GM12878 (cell line): Measurements from ENCODE around the gene FYB1. TPM values are rescaled to one million over a fixed set of nuclear protein-coding genes. Genes with fewer than 3 reads are reported as not detected.

Source experiments
- ATAC-seq: fragments of 200-7000 bp; cut with Tn5 transposase; 3 replicates; pipeline ENCODE4 v1.9.1; 2020; ENCODE audit warnings: mild to moderate bottlenecking, moderate library complexity
- BruUV-seq: library from RNA; stranded (reverse); fragments of 400-500 nt; replicated peaks from 2 replicates; lab custom pipeline; 2021; lab: Mats Ljungman, UMichigan
- CTCF ChIA-PET: fragments of 300-600 bp; sonication (Branson Sonifier 250); formaldehyde crosslinking; extraction: SDS; loops from one replicate; lab custom pipeline; 2021; ENCODE audit warnings: inconsistent platforms; lab: Yijun Ruan, JAX
- POLR2A ChIA-PET: fragments of 350-600 bp; formaldehyde crosslinking; extraction: SDS; loops from one replicate; lab custom pipeline; 2021; ENCODE audit warnings: inconsistent platforms; lab: Charles Lee
- RAD21 ChIA-PET: fragments of 300-600 bp; sonication (Branson Sonifier 250); formaldehyde crosslinking; loops from one replicate; lab custom pipeline; 2023; ENCODE audit warnings: antibody characterized with exemption; ENCODE audit not compliant: unreplicated experiment; lab: Charles Lee
- SMC1A ChIA-PET: fragments of 300-600 bp; sonication (Branson Sonifier 250); formaldehyde crosslinking; loops from one replicate; lab custom pipeline; 2023; ENCODE audit not compliant: unreplicated experiment, uncharacterized antibody; lab: Charles Lee
- DNase-seq: peaks from one replicate; pipeline ENCODE4 v3.0.0-alpha.2; 2011; ENCODE audit warnings: low read depth, low spot score
- FAIRE-seq: peaks from 3 replicates; lab custom pipeline; 2011; peaks lifted over from hg19 to GRCh38; lab: Jason Lieb, UNC
- H2AFZ ChIP-seq: 2 replicates; pipeline ENCODE4 v1.6.0; 2011; ENCODE audit warnings: low read depth, low read length, control low read depth; ENCODE audit not compliant: control insufficient read depth
- H3K27ac ChIP-seq: 2 replicates; pipeline ENCODE4 v1.5.1; 2011; ENCODE audit warnings: control low read depth; ENCODE audit not compliant: control insufficient read depth, insufficient read depth
- H3K27me3 ChIP-seq, 2 experiments: replicated peaks in 1 of 2; 2 replicates each; pipeline versions ENCODE4 v1.6.0 to v1.6.1; 2011; ENCODE audit warnings: low read length in 1 of 2; ENCODE audit not compliant: control insufficient read depth in 2 of 2, insufficient read depth in 2 of 2
- H3K36me3 ChIP-seq, 2 experiments: 2 replicates each; pipeline ENCODE4 v1.5.1; 2011; ENCODE audit warnings: low read length in 1 of 2; ENCODE audit not compliant: control insufficient read depth in 2 of 2, insufficient read depth in 2 of 2
- H3K4me1 ChIP-seq: 2 replicates; pipeline ENCODE4 v1.6.1; 2011; ENCODE audit warnings: mild to moderate bottlenecking, low read length, moderate library complexity, mixed read lengths; ENCODE audit not compliant: control insufficient read depth, insufficient read depth
- H3K4me2 ChIP-seq: 2 replicates; pipeline ENCODE4 v1.6.0; 2011; ENCODE audit warnings: control low read depth; ENCODE audit not compliant: control insufficient read depth, insufficient read depth
- H3K4me3 ChIP-seq: fragments of 200-600 bp; sonication (generic); 2 replicates; pipeline ENCODE4 v1.5.1; 2016
- H3K79me2 ChIP-seq: 2 replicates; pipeline ENCODE4 v1.6.0; 2011; ENCODE audit warnings: low read length; ENCODE audit not compliant: control insufficient read depth, insufficient read depth
- H3K9ac ChIP-seq: 2 replicates; pipeline ENCODE4 v1.8.0; 2011; ENCODE audit warnings: low read length, control low read depth, mixed read lengths; ENCODE audit not compliant: control insufficient read depth, insufficient read depth
- H3K9me3 ChIP-seq: replicated peaks from 3 replicates; pipeline ENCODE4 v1.5.1; 2011; ENCODE audit warnings: mild to moderate bottlenecking, low read length; ENCODE audit not compliant: control insufficient read depth, insufficient read depth
- H4K20me1 ChIP-seq: 2 replicates; pipeline ENCODE4 v1.6.0; 2011; ENCODE audit not compliant: control insufficient read depth, insufficient read depth
- EED ChIP-seq: sonication (generic); IDR thresholded peaks from 2 replicates; pipeline ENCODE4 v1.6.1; 2016; ENCODE audit warnings: antibody characterized with exemption, low read depth
- HDGF ChIP-seq: fragments of 450-650 bp; IDR thresholded peaks from 2 replicates; pipeline ENCODE4 v1.6.1; 2016; ENCODE audit warnings: antibody characterized with exemption
- NFIC ChIP-seq: IDR thresholded peaks from 2 replicates; pipeline ENCODE4 v1.6.1; 2012; ENCODE audit warnings: low read depth, mild to moderate bottlenecking, inconsistent platforms, low read length, moderate library complexity
- NR2C1 ChIP-seq: fragments of 450-650 bp; IDR thresholded peaks from 2 replicates; pipeline ENCODE4 v1.6.1; 2017; ENCODE audit warnings: antibody characterized with exemption, mild to moderate bottlenecking, moderate library complexity
- NRF1 ChIP-seq: conservative IDR thresholded peaks from 2 replicates; pipeline ENCODE4 v1.6.1; 2011; ENCODE audit warnings: mild to moderate bottlenecking, low read depth, low read length, improper control_type of control experiment
- STAT1 ChIP-seq: fragments of 450-650 bp; conservative IDR thresholded peaks from 2 replicates; pipeline ENCODE4 v1.6.1; 2014; ENCODE audit warnings: antibody characterized with exemption, mild to moderate bottlenecking
- ZNF24 ChIP-seq: fragments of 450-650 bp; IDR thresholded peaks from 2 replicates; pipeline ENCODE4 v1.6.1; 2017; ENCODE audit warnings: antibody characterized with exemption, mild to moderate bottlenecking
- WGBS: methylation state at CpG from one replicate; pipeline ENCODE4 v1.1.6; 2016; ENCODE audit warnings: low lambda C conversion rate; ENCODE audit not compliant: insufficient replicate concordance, insufficient coverage; ENCODE audit errors: missing lambda C conversion rate; 5-methylcytosine and 5-hydroxymethylcytosine counted together
- in situ Hi-C: fragments of 300-500 bp; cut with MboI; formaldehyde crosslinking; loops from 9 replicates; pipeline ENCODE4 v1.14.3; 2018; ENCODE audit warnings: mixed read lengths
- intact Hi-C: fragments of 100-400 bp; cut with micrococcal nuclease; formaldehyde crosslinking; loops from one replicate; pipeline ENCODE4 v1.14.2; 2022; ENCODE audit not compliant: unreplicated experiment
- polyA plus RNA-seq, 11 experiments: library from polyadenylated mRNA; depleted of rRNA in 4 of 11; unstranded in 6 of 11; stranded (reverse) in 5 of 11; fragments of >200 nt; fragmentation: Nextera tagmentation in 4 of 11; fragmentation: Illumina TruSeq in 1 of 11; extraction: Ambion mirVana in 4 of 11; extraction: Trizol in 1 of 11; gene quantifications; 1 replicate in 1 of 11; 2 replicates in 10 of 11; pipeline versions ENCODE4 v1.2.1 to v1.2.3, GENCODE V29; 2011 to 2016; ENCODE audit warnings: inconsistent platforms in 2 of 11, missing spikeins in 2 of 11, low read depth in 1 of 11
- total RNA-seq, 4 experiments: library from RNA; depleted of rRNA in 3 of 4; stranded (reverse); fragments of >200 nt in 3 of 4; fragmentation: Illumina TruSeq in 1 of 4; extraction: Trizol in 1 of 4; gene quantifications; 2 replicates each; pipeline versions ENCODE4 v1.2.1 to v1.2.3, GENCODE V29; 2013 to 2021
- TF ChIP-seq, protein P1 (sequence below): fragments of 450-650 bp; IDR thresholded peaks from 2 replicates; pipeline ENCODE4 v1.6.1; 2017; ENCODE audit warnings: mild to moderate bottlenecking, low read depth, inconsistent platforms; ENCODE audit not compliant: poor library complexity, severe bottlenecking
- TF ChIP-seq, protein P2 (sequence below): fragments of 450-650 bp; formaldehyde crosslinking; IDR thresholded peaks from 2 replicates; pipeline ENCODE4 v1.4.0; 2022; ENCODE audit warnings: mild to moderate bottlenecking, moderate library complexity
- TF ChIP-seq, protein P3 (sequence below): IDR thresholded peaks from 2 replicates; pipeline ENCODE4 v1.6.1; 2011; ENCODE audit warnings: low read depth, low read length, improper control_type of control experiment, borderline replicate concordance

The FYB1 gene
- total and polyA plus RNA-seq, 10 of the 15 experiments (the other 5 are each of a cell fraction or from before 2014, with no cell fraction given), result 0.06 to 4.3 (median 0.25) TPM; not detected in 2

DNA sequence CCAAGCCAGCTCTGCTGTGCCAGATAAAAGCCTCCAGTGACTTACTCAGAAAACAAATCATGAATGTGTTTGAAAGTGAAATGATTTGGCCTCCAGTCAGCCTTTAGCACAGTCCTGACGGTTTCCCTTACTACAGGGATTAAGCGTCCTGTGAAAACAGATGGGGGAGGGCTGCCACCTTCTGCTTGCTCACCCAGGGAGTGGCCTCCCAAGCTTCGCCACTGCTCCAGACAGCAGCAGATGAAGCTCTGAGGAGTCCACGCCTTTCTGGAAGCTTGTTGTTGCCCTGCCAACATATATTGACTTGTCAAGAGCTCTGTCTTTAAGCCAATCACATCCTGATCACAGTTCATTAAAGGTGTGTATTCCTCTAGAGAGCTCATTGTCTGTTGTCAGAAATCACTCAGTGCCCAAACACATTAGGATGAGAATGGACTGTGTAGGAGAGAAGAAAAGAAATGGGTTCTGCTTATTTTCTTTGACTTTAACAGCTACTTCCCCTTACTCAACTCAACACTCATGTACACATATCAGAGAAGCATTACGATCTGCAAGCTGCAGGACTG, 4.9 kb upstream of the FYB1 start:
- FAIRE-seq (no peak), ATAC-seq (no peak), DNase-seq (no peak)
- no peak overlapping the region for H3K9ac ChIP-seq
- intact Hi-C loops, result no loop called here
- ChIA-PET POLR2A (interaction anchor here (0.5 to 1.3 kb wide), 3 partner anchors 9 to 41 kb away, joined by 3 to 5 read pairs (median 4); no protein-coding TSS in a partner anchor), RAD21 (interaction anchor here (0.6 to 1.5 kb wide), 4 partner anchors 27 to 59 kb away, joined by 3 to 6 read pairs (median 3); no protein-coding TSS in a partner anchor), CTCF (interaction anchor here (0.6 to 9.9 kb wide), 4 partner anchors 11 to 60 kb away, joined by 3 to 294 read pairs (median 4); no protein-coding TSS in a partner anchor), SMC1A (interaction anchor here (0.6 to 10.1 kb wide), 8 partner anchors 10 to 324 kb away, joined by 3 to 192 read pairs (median 4); no protein-coding TSS in a partner anchor)
- H3K9me3 ChIP-seq, result no peaks in the 10 kb centered on the region
- H3K4me1 ChIP-seq, result no peaks in the 10 kb centered on the region
- in situ Hi-C loops, result no loop called here
- no peaks in the 10 kb centered on the region for H3K36me3 ChIP-seq
- H3K79me2 ChIP-seq, result no peaks in the 10 kb centered on the region
- H3K27ac ChIP-seq, result no peak overlapping the region
- no TSS peak for BruUV-seq
- H3K27me3 ChIP-seq, result no peaks in the 10 kb centered on the region
- H2AFZ ChIP-seq, result no peak overlapping the region
- 37% methylated on average over 5 of the region's 5 CpGs for WGBS
- no peak overlapping the region for H3K4me3 ChIP-seq
- H3K4me2 ChIP-seq, result no peak overlapping the region
- TF ChIP-seq EED (no peak), STAT1 (no peak), HDGF (no peak), NRF1 (no peak), NFIC (no peak), NR2C1 (no peak), ZNF24 (no peak)
- TF ChIP-seq, protein P1, sequence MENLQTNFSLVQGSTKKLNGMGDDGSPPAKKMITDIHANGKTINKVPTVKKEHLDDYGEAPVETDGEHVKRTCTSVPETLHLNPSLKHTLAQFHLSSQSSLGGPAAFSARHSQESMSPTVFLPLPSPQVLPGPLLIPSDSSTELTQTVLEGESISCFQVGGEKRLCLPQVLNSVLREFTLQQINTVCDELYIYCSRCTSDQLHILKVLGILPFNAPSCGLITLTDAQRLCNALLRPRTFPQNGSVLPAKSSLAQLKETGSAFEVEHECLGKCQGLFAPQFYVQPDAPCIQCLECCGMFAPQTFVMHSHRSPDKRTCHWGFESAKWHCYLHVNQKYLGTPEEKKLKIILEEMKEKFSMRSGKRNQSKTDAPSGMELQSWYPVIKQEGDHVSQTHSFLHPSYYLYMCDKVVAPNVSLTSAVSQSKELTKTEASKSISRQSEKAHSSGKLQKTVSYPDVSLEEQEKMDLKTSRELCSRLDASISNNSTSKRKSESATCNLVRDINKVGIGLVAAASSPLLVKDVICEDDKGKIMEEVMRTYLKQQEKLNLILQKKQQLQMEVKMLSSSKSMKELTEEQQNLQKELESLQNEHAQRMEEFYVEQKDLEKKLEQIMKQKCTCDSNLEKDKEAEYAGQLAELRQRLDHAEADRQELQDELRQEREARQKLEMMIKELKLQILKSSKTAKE, result no peak
- TF ChIP-seq, protein P2, sequence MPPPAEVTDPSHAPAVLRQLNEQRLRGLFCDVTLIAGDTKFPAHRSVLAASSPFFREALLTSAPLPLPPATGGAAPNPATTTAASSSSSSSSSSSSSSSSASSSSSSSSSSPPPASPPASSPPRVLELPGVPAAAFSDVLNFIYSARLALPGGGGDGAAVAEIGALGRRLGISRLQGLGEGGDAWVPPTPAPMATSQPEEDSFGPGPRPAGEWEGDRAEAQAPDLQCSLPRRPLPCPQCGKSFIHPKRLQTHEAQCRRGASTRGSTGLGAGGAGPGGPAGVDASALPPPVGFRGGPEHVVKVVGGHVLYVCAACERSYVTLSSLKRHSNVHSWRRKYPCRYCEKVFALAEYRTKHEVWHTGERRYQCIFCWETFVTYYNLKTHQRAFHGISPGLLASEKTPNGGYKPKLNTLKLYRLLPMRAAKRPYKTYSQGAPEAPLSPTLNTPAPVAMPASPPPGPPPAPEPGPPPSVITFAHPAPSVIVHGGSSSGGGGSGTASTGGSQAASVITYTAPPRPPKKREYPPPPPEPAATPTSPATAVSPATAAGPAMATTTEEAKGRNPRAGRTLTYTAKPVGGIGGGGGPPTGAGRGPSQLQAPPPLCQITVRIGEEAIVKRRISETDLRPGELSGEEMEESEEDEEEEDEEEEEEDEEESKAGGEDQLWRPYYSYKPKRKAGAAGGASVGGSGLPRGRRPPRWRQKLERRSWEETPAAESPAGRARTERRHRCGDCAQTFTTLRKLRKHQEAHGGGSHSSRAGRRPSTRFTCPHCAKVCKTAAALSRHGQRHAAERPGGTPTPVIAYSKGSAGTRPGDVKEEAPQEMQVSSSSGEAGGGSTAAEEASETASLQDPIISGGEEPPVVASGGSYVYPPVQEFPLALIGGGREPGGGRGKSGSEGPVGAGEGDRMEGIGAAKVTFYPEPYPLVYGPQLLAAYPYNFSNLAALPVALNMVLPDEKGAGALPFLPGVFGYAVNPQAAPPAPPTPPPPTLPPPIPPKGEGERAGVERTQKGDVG (CRISPR knock-in tag), result no peak
- TF ChIP-seq, protein P3, sequence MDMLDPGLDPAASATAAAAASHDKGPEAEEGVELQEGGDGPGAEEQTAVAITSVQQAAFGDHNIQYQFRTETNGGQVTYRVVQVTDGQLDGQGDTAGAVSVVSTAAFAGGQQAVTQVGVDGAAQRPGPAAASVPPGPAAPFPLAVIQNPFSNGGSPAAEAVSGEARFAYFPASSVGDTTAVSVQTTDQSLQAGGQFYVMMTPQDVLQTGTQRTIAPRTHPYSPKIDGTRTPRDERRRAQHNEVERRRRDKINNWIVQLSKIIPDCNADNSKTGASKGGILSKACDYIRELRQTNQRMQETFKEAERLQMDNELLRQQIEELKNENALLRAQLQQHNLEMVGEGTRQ, result no peak
- no peaks in the 10 kb centered on the region for H4K20me1 ChIP-seq
